GM19043 (cell line): Measurements from ENCODE around the gene TNIP3.
A peak's percentile ranks its signal among the peaks of the same experiment; 100 is the strongest.
"Not testable (repeated sequence)": the region's sequence is repeated elsewhere in the genome, so short reads cannot be mapped to it uniquely, and the experiment has no call there.

Experiments used
- ATAC-seq: cut with Tn5 transposase; IDR thresholded peaks from one replicate; pipeline ENCODE4 v1.9.1; 2021; ENCODE audit warnings: low read depth; ENCODE audit not compliant: unreplicated experiment

TNIP3 gene

DNA sequence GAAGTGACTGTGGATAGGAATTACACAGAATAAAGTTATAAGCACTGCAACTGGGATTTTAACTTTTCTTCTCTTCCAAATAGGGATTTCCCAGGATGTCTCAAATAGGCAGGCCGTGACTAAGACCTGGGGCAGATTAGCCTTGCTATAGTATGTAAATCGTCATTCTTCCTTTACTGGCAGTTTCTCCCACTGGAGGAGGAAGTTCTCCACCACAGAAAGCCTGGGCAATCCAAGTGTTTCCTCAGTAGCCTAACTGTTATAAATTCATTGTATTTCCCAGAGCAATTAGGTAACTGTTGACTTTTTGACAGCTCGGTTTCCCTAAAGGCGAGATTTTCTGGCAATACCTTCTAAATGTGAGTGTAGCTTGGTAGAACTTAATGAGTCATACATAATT is at the start of gene TNIP3:
TNIP3 (minus strand) TSS at position 31 of the 400 bp plus-strand sequence. CDS start 196 bp downstream, outside the sequence.
- no peak for ATAC-seq

DNA sequence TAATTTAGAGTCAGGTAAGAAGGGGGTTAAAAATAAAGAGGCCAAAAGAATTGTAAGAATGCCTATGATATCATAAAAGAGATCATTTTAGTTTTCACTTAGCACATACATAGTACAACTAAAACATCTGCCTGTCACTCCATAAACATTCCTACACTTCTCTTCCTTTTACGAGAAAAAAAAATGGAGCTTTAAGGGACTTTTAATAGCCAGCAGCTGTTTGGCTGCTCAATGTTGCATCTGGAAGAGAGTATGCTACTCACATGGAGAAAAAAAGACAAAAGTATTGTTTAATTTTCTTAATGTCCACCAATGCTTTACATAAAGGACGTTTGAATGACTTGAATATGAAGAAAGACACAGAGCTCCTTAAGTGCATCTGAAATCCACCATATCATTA is 48.7 kb upstream of the TNIP3 start:
- no peak for ATAC-seq

- no peak for ATAC-seq
Observed at GRCh38 chr4:121209171-121209570, 45.0 kb upstream of the TNIP3 start.

DNA sequence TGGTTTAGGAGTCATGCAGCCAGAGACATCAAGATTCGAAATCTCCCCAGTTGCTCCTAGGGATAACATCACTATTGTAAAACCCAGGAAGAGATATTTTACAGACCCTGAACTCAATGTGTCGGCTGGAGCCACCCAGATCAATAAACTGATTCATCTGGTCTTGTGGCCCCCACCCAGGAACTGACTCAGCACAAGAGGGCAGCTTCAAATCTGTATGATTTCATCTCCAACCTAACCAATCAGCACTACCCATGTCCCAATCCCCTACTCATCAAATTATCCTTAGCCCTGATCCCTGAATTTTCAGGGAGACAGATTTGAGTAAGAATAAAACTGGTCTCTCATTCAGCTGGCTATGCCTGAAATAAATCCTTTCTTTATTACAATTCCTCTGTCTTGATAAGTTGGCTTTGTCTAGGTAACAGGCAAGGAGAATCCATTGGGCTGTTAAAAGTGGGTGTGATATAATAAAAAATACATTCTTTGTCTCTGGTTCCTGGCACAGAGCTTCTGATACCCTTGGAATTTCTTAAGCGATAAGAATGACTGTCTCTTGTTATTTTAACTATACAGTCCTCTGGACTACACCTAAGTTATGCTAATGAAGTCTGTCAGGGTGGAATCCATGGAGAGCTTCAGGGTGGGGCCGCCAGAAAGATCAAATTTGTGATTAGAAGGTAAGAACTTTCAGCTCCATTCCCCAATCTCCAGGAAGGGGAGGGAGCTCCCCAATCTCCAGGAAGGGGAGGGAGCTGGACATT is 44.3 kb upstream of the TNIP3 start:
- no peak for ATAC-seq

- not testable (repeated sequence) for ATAC-seq
Observed at GRCh38 chr4:121205777-121206176, 41.7 kb upstream of the TNIP3 start.

DNA sequence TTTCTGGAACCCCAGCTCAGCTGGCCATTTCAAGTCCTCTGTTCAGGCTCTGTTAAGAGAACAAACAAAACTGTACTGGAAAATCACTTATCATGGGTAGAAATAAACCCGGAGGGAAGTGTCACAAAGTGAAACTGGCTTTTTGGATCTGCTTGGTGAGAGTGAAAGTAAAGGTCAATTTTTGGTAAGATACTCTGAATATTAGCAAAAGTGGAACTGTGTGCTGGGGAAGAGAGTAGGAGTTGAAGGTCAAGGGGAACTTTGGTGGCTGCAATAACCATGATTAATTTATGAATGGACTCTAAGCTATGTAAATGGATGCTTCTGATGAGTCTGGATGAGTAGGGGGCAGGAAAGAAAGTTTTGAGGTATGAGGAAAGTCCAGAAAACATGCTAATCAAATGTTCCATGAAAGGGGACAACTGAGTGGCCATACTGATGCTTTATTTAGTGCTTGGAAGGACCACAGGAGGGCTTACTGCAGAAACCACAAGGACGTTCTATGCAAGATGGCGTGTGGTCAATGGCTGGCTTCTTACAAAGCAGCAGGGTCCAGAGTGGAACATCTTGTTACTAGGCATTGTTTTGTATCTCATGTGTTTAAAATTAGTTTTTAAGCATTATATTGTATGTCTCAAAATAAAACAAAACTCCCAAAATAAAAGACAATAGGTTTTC is 36.8 kb upstream of the TNIP3 start:
- peak; percentile 67 for ATAC-seq

DNA sequence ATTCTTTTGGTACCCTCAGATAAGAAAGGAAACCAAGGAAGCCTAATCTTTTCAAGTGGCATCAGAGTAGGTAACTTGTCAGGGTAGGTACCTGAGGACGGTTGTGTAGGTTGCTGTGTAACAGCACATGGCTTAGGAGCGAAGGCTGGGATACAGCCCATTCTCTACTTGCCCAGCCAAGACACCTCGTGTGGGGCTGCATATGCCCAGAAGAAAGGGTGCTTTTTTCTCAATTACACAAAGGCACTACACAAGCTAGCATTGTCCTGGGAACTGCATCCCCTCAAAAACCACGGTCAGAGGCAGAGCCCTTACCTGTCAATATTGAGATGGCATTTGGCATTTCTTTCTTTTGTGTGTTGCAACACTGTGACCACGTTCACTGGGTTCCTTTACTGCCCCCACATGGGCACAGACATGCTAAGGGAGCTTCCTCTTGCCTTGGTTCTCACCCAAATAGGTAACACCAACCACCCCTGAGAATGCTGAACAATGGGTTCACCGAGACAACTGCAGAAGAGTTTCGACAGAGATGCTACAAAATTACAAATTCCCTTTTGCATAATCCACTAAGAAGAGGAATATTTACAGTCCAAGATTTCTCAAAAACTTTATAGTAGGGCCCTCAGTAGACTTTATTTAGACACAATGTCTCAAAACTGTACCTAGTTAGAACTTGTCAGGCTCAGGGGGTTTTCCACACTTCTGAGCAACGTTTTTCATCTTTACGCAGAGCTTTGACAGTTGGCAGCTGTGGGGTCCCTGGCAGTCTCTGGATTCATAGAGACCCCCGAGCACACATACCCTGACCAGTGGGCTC is 35.8 kb upstream of the TNIP3 start:
- ATAC-seq: peak; percentile 69

DNA sequence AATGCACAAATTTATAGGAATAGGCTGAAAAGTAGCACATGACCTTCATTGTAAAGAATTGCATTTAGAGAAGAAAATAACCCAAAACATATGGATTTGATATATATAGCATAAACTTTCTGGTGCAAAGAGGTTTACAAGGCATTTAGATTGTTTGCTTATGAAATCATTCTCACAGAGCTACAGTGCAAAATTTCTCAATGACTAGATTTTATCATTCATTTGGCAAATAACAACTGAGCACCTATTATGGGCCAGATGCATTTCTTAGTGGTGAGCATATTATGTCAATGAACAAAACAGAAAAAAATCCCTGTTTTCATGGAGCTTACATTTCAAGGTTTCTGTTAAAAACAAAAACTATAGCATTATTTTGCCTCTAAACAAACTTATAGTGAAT is 34.1 kb upstream of the TNIP3 start:
- ATAC-seq: no peak

DNA sequence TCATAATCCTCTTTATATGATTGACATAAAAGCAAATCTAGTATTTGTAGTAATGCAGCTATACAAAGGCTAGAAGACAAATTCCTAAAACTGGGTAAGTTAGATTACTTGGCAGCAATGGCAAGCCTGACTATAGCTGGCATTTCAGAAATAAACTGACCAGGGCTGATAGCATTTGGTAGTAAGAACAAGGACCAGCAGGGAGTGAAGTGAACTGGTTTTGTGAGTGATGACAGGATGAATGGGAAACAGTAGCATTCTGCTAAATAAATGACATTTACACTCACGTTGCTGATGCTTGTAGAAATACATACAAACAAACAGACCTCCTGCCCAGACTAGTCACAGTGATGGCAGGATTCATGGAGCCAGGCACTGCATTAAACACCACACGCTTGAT is 31.5 kb upstream of the TNIP3 start:
- no peak for ATAC-seq

DNA sequence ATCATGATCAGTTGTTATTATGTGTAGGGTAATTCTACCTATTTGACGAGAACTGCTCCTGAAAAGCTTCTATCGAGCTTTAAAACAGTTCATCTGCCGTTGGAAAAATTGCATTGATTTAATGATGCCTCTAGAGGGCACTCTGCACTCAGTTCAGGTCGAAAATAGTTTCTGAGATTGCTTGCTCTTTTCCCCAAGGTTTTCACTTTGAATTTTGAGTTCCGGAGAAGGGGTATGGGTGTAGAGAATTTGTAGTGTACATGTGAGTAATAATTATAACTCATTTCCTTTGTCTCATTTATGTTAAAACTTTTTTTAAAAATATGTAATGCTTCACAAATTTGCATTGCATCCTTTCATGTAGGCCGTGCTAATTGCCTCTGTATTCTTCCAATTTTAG is 28.4 kb upstream of the TNIP3 start:
- no peak for ATAC-seq

DNA sequence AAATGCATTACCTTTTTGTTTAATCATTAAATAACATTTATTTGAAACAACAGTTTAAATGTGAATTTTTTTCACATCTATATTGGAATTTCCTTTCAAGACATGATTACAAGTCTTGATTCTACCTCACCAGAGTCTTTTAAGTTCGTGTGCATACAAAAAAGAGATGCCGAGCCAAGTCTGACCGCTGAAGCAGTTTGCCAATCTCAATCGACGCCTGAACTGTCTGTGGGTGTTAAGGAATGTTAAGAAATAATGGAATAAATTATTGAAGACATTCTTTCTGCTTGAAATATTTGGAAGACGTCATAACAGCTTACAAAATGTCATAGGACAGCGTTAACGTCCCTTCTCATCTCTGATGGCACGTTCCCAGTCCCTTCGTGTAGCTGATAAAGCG is 27.9 kb upstream of the TNIP3 start:
- no peak for ATAC-seq

DNA sequence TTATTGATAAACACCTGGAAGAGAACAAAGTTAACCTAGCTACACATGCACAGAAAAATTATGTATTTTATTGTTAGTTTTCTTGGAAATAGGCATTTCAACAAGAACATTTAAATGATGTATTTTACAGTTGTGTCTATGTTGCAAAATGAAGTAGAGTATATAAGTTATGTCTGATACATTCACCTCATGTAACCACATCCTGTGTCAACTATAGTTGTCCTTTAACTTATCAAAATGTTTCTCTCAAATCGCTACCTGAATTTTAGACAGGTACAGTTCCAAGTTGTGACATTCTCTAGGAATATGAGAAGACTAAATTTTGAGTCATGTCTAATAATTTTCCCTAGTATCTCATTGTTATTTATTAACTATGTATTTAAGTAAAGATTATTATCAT is 27.2 kb upstream of the TNIP3 start:
- ATAC-seq: no peak

GRCh38 chr4:121190389-121190788 is 26.3 kb upstream of the TNIP3 start:
- ATAC-seq: no peak

DNA sequence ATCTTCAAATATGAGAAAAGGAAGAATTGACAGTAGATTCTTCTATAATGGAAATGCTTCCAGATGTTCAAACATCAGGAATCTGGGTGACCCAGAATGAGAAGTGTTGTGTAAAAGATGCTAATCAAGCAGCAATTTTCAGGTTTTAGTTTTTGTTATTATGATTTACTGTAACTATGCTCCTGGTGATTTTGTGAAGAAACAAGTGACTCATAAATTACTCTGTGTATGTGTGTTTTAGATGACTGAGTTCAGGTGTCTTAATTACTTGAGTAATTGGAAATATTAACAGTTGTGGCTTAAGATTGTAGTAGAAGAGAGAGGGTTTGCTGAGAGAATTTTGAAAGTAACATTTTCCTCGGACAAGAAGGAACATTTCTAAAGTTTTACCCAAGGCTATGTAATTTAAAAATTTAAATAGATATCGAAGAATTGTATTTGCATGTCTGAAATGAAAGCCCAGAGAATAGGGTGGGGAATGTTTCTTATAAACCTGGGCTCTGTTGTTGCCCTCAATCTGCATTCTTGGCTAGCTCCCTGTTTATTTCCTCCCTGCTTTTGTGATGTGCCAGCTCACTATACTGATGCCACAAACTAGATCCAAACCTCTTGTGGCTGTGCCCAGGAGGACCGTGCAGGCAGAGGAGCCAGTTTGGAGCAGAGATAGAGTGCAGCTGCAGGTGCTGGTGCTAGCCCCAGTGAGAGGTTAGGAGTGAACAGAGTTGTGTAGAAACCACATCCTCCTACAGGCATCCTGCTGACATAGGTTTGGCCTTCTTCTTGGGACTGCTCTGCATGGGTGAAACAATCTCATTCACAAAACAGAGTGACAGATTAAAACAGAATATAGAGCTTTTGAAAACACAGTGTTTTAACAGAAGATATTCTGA is 25.4 kb upstream of the TNIP3 start:
- ATAC-seq: peak; percentile 91

GRCh38 chr4:121187206-121187605 is 23.1 kb upstream of the TNIP3 start:
- no peak for ATAC-seq

GRCh38 chr4:121185960-121186359 is 21.8 kb upstream of the TNIP3 start:
- ATAC-seq: peak; percentile 39

DNA sequence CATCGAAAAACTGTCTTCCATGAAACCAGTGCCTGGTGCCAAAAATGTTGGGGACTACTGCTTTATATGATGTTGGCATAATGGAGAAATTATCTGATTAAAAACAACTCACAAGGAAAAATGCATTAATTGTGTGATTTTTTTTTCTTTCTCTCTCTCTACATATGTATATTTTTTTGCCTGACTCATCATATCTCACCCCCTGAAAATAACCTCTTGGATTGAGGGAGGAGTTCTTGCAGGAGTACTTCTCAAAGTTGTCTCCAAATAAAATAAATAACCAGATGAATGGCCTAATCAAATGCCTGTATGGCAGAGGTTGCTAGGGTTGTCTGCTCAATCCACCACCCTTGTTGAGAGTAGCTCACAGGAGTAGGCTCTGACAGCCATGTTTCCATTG is 19.9 kb upstream of the TNIP3 start:
- ATAC-seq: no peak

DNA sequence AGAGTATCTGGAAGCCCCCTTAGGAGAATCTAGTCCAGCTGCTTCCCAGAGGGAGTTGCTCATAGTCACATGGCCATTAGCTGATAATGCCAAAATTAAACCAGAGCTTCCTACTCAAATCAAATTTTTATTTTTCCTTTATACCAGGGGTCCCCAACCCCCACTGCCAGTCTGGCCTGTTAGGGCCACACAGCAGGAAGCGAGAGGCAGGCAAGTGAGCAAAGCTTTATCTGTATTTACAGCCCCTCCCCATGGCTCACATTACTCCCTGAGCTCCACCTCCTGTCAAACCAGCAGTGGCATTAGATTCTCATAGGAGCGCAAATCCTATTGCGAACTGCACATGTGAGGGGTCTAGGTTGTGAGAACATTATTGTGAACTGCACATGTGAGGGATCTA is 19.2 kb upstream of the TNIP3 start:
- no peak for ATAC-seq

GRCh38 chr4:121182296-121182695 is 18.2 kb upstream of the TNIP3 start:
- ATAC-seq: no peak

DNA sequence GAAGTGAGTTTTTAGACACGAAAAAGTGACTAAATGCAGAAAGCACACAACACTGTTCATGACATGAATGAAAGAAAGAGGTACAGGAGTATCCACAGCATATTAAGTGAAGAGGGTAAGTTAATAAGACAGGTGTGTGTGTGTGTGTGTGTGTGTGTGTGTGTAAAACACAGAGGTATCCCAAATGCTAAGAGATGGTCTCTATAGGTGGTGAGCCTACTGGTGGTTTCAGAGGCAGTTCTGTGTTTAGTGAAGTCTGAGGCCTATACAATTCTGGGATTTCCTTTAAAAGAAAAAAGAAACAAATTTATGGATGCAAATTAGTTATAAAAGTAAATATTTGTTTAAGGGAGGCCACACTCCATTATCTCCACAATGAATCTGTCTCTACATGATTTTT is 17.4 kb upstream of the TNIP3 start:
- ATAC-seq: no peak
